ENCODE results near the gene DOK5. TPM values are rescaled to one million over a fixed set of nuclear protein-coding genes. Genes with fewer than 3 reads are reported as not detected.

DOK5 gene
- total RNA-seq, 1 donor from 2014 or later = 3.5 TPM

- Histone ChIP-seq H3K27me3 (ENCODE audit: control insufficient read depth, insufficient read depth, low read length) (no peaks in the 10 kb centered on the region), H3K36me3 (ENCODE audit: control insufficient read depth, insufficient read depth, low read length) (no peaks in the 10 kb centered on the region), H3K4me3 (ENCODE audit: low read depth, low read length) (no peak overlapping the region)
- DNase-seq (ENCODE audit: low read depth) = no peak
- no peak for TF ChIP-seq CTCF (IDR thresholded peaks at IDR 0.05; ENCODE audit: insufficient read depth, low read length, poor library complexity, severe bottlenecking)
Measured at GRCh38 chr20:54692168-54692887, 216.9 kb downstream of the DOK5 start.

DNA sequence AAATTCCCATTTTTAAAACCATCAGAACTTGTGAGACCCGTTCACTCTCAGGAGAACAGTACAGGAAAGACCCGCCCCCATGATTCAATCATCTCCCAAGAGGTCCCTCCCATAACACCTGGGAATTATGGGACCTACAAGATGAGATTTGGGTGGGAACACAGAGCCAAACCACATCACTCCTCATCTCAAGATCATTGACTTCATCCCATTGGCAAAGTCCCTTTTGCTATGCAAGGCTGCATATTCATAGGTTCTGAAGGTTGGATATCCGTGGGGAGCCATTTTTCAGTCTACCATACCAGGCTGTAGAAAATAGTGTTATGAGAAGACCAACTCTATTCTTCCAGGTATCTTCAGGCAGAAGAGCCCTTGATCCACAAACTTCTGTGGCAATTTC is 219.1 kb downstream of the DOK5 start:
- no peak for TF ChIP-seq CTCF (IDR thresholded peaks at IDR 0.05; ENCODE audit: insufficient read depth, low read length, poor library complexity, severe bottlenecking)
- Histone ChIP-seq H3K36me3 (ENCODE audit: control insufficient read depth, insufficient read depth, low read length) (no peaks in the 10 kb centered on the region), H3K27me3 (ENCODE audit: control insufficient read depth, insufficient read depth, low read length) (no peaks in the 10 kb centered on the region), H3K4me3 (ENCODE audit: low read depth, low read length) (no peak overlapping the region)
- DNase-seq (ENCODE audit: low read depth) = no peak

- TF ChIP-seq CTCF (IDR thresholded peaks at IDR 0.05; ENCODE audit: insufficient read depth, low read length, poor library complexity, severe bottlenecking) = no peak
- DNase-seq (ENCODE audit: low read depth) = no peak
- no peak overlapping the region for H3K4me3 ChIP-seq (ENCODE audit: low read depth, low read length)
- H3K27me3 ChIP-seq (ENCODE audit: control insufficient read depth, insufficient read depth, low read length) = no peaks in the 10 kb centered on the region
- H3K36me3 ChIP-seq (ENCODE audit: control insufficient read depth, insufficient read depth, low read length) = no peaks in the 10 kb centered on the region
Measured at GRCh38 chr20:54698373-54698772, 223.0 kb downstream of the DOK5 start.
